ENCODE measurements around the gene APOO. TPM values are rescaled to one million over a fixed set of nuclear protein-coding genes. Genes with fewer than 3 reads are reported as not detected.

Gene APOO
- total RNA-seq, 2 donors from 2014 or later = 7.5 to 9.9 TPM

DNA sequence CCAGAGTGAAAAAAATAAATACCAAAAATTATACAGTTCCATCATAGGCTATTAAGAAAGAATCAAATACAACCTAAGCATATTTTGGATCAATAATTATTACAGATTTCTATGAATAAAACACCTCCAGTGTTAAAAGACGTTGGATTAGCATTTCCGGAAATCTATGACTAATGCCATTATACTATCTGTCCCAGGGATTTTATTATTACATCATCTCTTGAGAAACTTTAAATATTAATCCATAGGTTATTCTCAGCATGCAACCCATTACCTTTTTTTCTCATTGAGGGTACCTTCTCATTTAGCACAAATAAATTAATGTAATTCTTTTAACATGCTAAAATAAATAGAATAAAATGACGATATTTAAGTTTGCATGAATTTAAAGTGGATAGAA is 44.7 kb upstream of the APOO start:
- H3K4me1 ChIP-seq = no peaks in the 10 kb centered on the region
- DNase-seq (no peak), ATAC-seq (no peak)
- no peak overlapping the region for H3K27ac ChIP-seq
- no peak overlapping the region for H3K4me3 ChIP-seq
- H3K27me3 ChIP-seq = no peaks in the 10 kb centered on the region
- 51 to 56% methylated on average over 3 of the region's 3 CpGs for WGBS, 2 donors
- no peaks in the 10 kb centered on the region for H3K9me3 ChIP-seq
- H3K36me3 ChIP-seq (replicated peaks in 1 of 2; ENCODE audit: insufficient read depth in 1 of 2, low read depth in 2 of 2) = no peaks in the 10 kb centered on the region
- TF ChIP-seq, protein P1, sequence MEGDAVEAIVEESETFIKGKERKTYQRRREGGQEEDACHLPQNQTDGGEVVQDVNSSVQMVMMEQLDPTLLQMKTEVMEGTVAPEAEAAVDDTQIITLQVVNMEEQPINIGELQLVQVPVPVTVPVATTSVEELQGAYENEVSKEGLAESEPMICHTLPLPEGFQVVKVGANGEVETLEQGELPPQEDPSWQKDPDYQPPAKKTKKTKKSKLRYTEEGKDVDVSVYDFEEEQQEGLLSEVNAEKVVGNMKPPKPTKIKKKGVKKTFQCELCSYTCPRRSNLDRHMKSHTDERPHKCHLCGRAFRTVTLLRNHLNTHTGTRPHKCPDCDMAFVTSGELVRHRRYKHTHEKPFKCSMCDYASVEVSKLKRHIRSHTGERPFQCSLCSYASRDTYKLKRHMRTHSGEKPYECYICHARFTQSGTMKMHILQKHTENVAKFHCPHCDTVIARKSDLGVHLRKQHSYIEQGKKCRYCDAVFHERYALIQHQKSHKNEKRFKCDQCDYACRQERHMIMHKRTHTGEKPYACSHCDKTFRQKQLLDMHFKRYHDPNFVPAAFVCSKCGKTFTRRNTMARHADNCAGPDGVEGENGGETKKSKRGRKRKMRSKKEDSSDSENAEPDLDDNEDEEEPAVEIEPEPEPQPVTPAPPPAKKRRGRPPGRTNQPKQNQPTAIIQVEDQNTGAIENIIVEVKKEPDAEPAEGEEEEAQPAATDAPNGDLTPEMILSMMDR (IDR thresholded peaks at IDR 0.05) = no peak
- TF ChIP-seq POLR2A (IDR thresholded peaks at IDR 0.05) = no peak
- intact Hi-C loops (cut with DNase I) = no loop called here

DNA sequence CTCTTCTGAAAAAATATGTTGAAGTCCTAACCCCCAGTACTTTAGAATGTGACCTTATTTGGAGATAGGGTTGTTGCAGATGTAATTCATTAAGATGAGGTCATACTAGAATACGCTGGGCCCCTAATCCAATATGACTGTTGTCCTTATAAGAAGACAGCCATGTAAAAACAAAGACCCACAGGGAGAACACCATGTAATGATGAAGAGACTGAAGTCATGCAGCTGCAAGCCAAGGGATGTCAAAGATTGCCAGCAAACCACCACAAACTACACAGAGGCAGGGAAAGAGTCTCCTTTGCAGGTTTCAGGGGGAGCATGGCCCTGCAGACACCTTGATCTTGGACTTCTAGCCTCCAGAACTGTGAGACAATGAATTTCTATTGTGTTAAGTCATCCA is 37.5 kb upstream of the APOO start:
- Histone ChIP-seq H3K4me1 (no peaks in the 10 kb centered on the region), H3K36me3 (replicated peaks in 1 of 2; ENCODE audit: insufficient read depth in 1 of 2, low read depth in 2 of 2) (no peaks in the 10 kb centered on the region), H3K27me3 (no peaks in the 10 kb centered on the region), H3K4me3 (no peak overlapping the region), H3K9me3 (no peaks in the 10 kb centered on the region), H3K27ac (no peak overlapping the region)
- WGBS, 2 donors = 100% methylated on average over 1 of the region's 1 CpG
- DNase-seq = no peak
- no peak for ATAC-seq
- TF ChIP-seq POLR2A (IDR thresholded peaks at IDR 0.05) = no peak
- TF ChIP-seq, protein P1 (IDR thresholded peaks at IDR 0.05) = no peak
- intact Hi-C loops (cut with DNase I) = no loop called here

DNA sequence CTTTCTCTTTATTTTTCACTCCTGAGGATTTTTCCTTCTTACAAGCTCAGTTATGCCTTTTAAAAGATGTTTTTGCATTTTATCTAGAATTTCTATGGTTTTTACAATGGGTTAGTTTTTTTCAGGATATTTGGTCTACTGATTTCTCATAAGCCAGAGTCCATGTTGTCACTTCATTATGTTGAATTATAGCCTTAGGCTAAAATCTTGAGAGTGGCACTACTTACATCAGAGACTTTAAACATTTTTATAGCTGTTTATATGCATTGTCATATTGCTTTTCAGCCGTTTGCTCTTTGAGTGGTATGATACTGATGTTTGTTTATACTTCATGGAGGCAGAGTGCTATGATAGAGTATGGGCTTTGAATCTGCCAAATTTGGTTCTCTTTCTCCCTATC is 36.5 kb upstream of the APOO start:
- 27 to 29% methylated on average over 1 of the region's 1 CpG for WGBS, 2 donors
- no peak for ATAC-seq
- no peak for DNase-seq
- intact Hi-C loops (cut with DNase I) = no loop called here
- no peaks in the 10 kb centered on the region for H3K36me3 ChIP-seq (replicated peaks in 1 of 2; ENCODE audit: insufficient read depth in 1 of 2, low read depth in 2 of 2)
- no peak overlapping the region for H3K4me3 ChIP-seq
- H3K4me1 ChIP-seq = no peaks in the 10 kb centered on the region
- H3K27ac ChIP-seq = no peak overlapping the region
- no peaks in the 10 kb centered on the region for H3K27me3 ChIP-seq
- TF ChIP-seq POLR2A (IDR thresholded peaks at IDR 0.05) = no peak
- TF ChIP-seq, protein P1 (IDR thresholded peaks at IDR 0.05) = no peak
- no peaks in the 10 kb centered on the region for H3K9me3 ChIP-seq

DNA sequence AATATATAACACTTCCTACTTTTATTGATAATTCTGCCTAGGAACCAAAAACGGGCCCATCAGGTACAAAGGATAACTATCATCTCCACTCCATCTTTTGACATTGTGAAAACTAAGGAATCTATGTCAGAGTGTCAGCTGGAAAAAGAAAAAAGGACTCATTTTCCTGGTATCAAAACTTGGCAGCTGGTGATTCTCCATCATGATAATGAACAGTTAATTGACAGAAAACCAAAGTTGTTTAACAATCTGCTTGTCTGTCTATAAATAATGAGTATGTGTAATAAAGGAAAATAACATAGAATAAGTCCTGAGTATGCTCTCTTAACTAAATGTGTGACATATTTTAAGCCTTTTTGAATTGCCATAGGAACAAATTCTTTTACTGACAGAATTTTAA is 31.5 kb upstream of the APOO start:
- intact Hi-C loops (cut with DNase I) = no loop called here
- H3K27ac ChIP-seq = no peak overlapping the region
- 46% methylated on average over 1 of the region's 1 CpG for WGBS, 2 donors
- H3K27me3 ChIP-seq = no peaks in the 10 kb centered on the region
- no peaks in the 10 kb centered on the region for H3K36me3 ChIP-seq (replicated peaks in 1 of 2; ENCODE audit: insufficient read depth in 1 of 2, low read depth in 2 of 2)
- ATAC-seq (no peak), DNase-seq (no peak)
- no peaks in the 10 kb centered on the region for H3K4me1 ChIP-seq
- no peak overlapping the region for H3K4me3 ChIP-seq
- H3K9me3 ChIP-seq = no peaks in the 10 kb centered on the region
- TF ChIP-seq POLR2A (IDR thresholded peaks at IDR 0.05) = no peak
- TF ChIP-seq, protein P1 (IDR thresholded peaks at IDR 0.05) = no peak

DNA sequence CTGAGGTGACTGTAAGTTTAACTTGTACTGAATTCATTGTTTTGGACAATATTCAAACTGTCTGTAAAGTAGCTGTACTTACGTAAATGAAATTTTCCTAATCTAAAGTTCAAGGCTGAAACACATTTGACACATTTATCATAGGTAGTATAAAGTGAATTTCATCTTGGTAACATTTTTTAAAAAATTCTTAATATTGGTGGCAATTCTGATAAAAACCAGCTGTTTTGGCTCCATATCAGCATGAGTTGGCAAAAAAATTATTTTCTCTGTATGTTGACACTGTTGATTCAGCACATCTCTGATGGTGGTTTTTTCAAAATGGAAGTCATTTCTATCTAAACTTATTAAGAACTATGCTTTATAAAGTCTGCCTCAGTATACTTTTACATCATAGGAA is 31.0 kb upstream of the APOO start:
- no peak overlapping the region for H3K27ac ChIP-seq
- no peaks in the 10 kb centered on the region for H3K27me3 ChIP-seq
- TF ChIP-seq, protein P1 (IDR thresholded peaks at IDR 0.05) = no peak
- TF ChIP-seq POLR2A (IDR thresholded peaks at IDR 0.05) = no peak
- no peak for DNase-seq
- H3K36me3 ChIP-seq (replicated peaks in 1 of 2; ENCODE audit: insufficient read depth in 1 of 2, low read depth in 2 of 2) = no peaks in the 10 kb centered on the region
- ATAC-seq = no peak
- intact Hi-C loops (cut with DNase I) = no loop called here
- 25 to 27% methylated on average over 1 of the region's 1 CpG for WGBS, 2 donors
- no peaks in the 10 kb centered on the region for H3K9me3 ChIP-seq
- no peak overlapping the region for H3K4me3 ChIP-seq
- no peaks in the 10 kb centered on the region for H3K4me1 ChIP-seq
